PFSK-1 (cell line): ENCODE data around the gene STIM2.

Experiments used
- FOXP2 ChIP-seq: optimal IDR thresholded peaks from 2 replicates; pipeline ENCODE3; 2011; ENCODE audit warnings: borderline replicate concordance, control low read depth, inconsistent platforms; ENCODE audit not compliant: insufficient read depth; ENCODE audit errors: extremely low read length, extremely low read depth
- POLR2AphosphoS5 ChIP-seq: IDR thresholded peaks from 2 replicates; pipeline ENCODE4 v1.6.1; 2012; ENCODE audit warnings: low read depth, mild to moderate bottlenecking, control low read depth, low read length, moderate library complexity
- REST ChIP-seq, 2 experiments: IDR thresholded peaks; 2 replicates each; pipeline versions ENCODE4 v1.6.1 to v1.8.0; 2011 to 2012; ENCODE audit warnings: low read depth in 2 of 2, low read length in 2 of 2, control low read depth in 1 of 2, inconsistent platforms in 1 of 2, mild to moderate bottlenecking in 1 of 2, moderate library complexity in 1 of 2; ENCODE audit not compliant: insufficient read depth in 1 of 2
- SIN3A ChIP-seq: IDR thresholded peaks from 2 replicates; pipeline ENCODE4 v1.6.1; 2012; ENCODE audit warnings: mild to moderate bottlenecking, low read length, moderate library complexity, borderline replicate concordance; ENCODE audit not compliant: insufficient read depth
- TAF1 ChIP-seq: IDR thresholded peaks from 2 replicates; pipeline ENCODE4 v1.6.1; 2012; ENCODE audit warnings: low read length, control low read depth, borderline replicate concordance; ENCODE audit not compliant: insufficient read depth

GRCh38 chr4:26962720-26963119 lies 102.1 kb downstream of the STIM2 start:
- TF ChIP-seq TAF1 (no peak), POLR2AphosphoS5 (no peak), REST (IDR thresholded peaks at IDR 0.05; ENCODE audit: insufficient read depth in 1 of 2, low read depth in 2 of 2, low read length in 2 of 2) (no peak), FOXP2 (no peak), SIN3A (no peak)
